Sigmoid colon (tissue), 7 donors: Measurements from ENCODE around the gene HOMER2. TPM values are rescaled to one million over a fixed set of nuclear protein-coding genes. Genes with fewer than 3 reads are reported as not detected.
"Not testable (repeated sequence)": the region's sequence is repeated elsewhere in the genome, so short reads cannot be mapped to it uniquely, and the experiment has no call there.

Experiments used
- DNase-seq: peaks from one replicate; pipeline ENCODE4 v3.0.0-alpha.2; 2019
- H3K27ac ChIP-seq, 4 donors: fragments of 200-600 bp; sonication (generic); one replicate each; pipeline ENCODE4 v1.5.1; 2016 to 2019; ENCODE audit warnings: mild to moderate bottlenecking in 1 of 4
- H3K27me3 ChIP-seq, 3 donors: fragments of 200-600 bp; sonication (generic); one replicate each; pipeline ENCODE4 v1.5.1; 2019; ENCODE audit warnings: mild to moderate bottlenecking in 1 of 3
- H3K36me3 ChIP-seq, 4 donors: fragments of 200-600 bp; sonication (generic); one replicate each; pipeline ENCODE4 v1.5.1; 2016 to 2019
- H3K4me1 ChIP-seq, 4 donors: fragments of 200-600 bp; sonication (generic); one replicate each; pipeline ENCODE4 v1.5.1; 2017 to 2019
- H3K4me3 ChIP-seq, 4 donors: fragments of 200-600 bp; sonication (generic); one replicate each; pipeline ENCODE4 v1.5.1; 2017 to 2019; ENCODE audit warnings: mild to moderate bottlenecking in 2 of 4, moderate library complexity in 1 of 4
- H3K9me3 ChIP-seq, 4 donors: fragments of 200-600 bp in 3 of 4; sonication (generic) in 3 of 4; one replicate each; pipeline versions ENCODE4 v1.5.1 to v1.6.1; 2013 to 2019
- EP300 ChIP-seq, 4 donors: sonication (generic); formaldehyde crosslinking; IDR thresholded peaks; one replicate each; pipeline ENCODE4 v1.6.1; 2017; ENCODE audit warnings: antibody characterized with exemption in 4 of 4
- POLR2A ChIP-seq, 2 donors: fragments of 450-650 bp; IDR thresholded peaks; one replicate each; pipeline ENCODE4 v1.6.1; 2016; ENCODE audit warnings: antibody characterized with exemption in 2 of 2, mild to moderate bottlenecking in 2 of 2, moderate library complexity in 2 of 2
- POLR2AphosphoS5 ChIP-seq, 4 donors: sonication (generic); formaldehyde crosslinking; IDR thresholded peaks; one replicate each; pipeline ENCODE4 v1.6.1; 2017; ENCODE audit warnings: antibody characterized with exemption in 4 of 4
- WGBS, 2 donors: extraction: QIAGEN DNeasy Blood & Tissue Kit; methylation state at CpG; one replicate each; pipeline ENCODE4 v1.1.7; 2013; 5-methylcytosine and 5-hydroxymethylcytosine counted together
- intact Hi-C: fragments of 100-400 bp; cut with DNase I; formaldehyde crosslinking; loops from one replicate; pipeline ENCODE4 v1.15.1; 2023
- polyA plus RNA-seq, 3 donors: library from polyadenylated mRNA; stranded (reverse); fragments of 200-250 nt; gene quantifications; one replicate each; pipeline ENCODE4 v1.2.3, GENCODE V29; 2013
- total RNA-seq, 4 donors: library from RNA; depleted of rRNA; stranded (reverse); fragments of >200 nt; gene quantifications; one replicate each; pipeline ENCODE4 v1.1.0, GENCODE V29; 2016
- TF ChIP-seq, protein P1 (sequence below), 4 experiments: fragments of 450-650 bp in 3 of 4; fragments of 200-600 bp in 1 of 4; IDR thresholded peaks; one replicate each; pipeline ENCODE4 v1.5.1; 2016 to 2019; ENCODE audit warnings: antibody characterized with exemption in 4 of 4, mild to moderate bottlenecking in 3 of 4, moderate library complexity in 2 of 4
- donor health status: healthy with polysubstance abuse.
- donor health status: Bipolar disorder and iron deficiency.
- donor health status: healthy.

HOMER2 gene
- total and polyA plus RNA-seq, 7 donors: under 0.01 to 16.8 (median 7.1) TPM

GRCh38 chr15:82944821-82945220 is 7.7 kb downstream of the HOMER2 start:
- 64 to 79% methylated on average over 5 of the region's 5 CpGs for WGBS, 2 donors
- TF ChIP-seq POLR2A (IDR thresholded peaks at IDR 0.05): no peak
- TF ChIP-seq EP300 (IDR thresholded peaks at IDR 0.05): no peak
- no peak for TF ChIP-seq POLR2AphosphoS5 (IDR thresholded peaks at IDR 0.05)
- TF ChIP-seq, protein P1, sequence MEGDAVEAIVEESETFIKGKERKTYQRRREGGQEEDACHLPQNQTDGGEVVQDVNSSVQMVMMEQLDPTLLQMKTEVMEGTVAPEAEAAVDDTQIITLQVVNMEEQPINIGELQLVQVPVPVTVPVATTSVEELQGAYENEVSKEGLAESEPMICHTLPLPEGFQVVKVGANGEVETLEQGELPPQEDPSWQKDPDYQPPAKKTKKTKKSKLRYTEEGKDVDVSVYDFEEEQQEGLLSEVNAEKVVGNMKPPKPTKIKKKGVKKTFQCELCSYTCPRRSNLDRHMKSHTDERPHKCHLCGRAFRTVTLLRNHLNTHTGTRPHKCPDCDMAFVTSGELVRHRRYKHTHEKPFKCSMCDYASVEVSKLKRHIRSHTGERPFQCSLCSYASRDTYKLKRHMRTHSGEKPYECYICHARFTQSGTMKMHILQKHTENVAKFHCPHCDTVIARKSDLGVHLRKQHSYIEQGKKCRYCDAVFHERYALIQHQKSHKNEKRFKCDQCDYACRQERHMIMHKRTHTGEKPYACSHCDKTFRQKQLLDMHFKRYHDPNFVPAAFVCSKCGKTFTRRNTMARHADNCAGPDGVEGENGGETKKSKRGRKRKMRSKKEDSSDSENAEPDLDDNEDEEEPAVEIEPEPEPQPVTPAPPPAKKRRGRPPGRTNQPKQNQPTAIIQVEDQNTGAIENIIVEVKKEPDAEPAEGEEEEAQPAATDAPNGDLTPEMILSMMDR (IDR thresholded peaks at IDR 0.05): no peak
- Histone ChIP-seq H3K36me3 (no peaks in the 10 kb centered on the region), H3K4me3 (no peak overlapping the region), H3K9me3 (no peaks in the 10 kb centered on the region), H3K4me1 (no peaks in the 10 kb centered on the region), H3K27ac (no peak overlapping the region), H3K27me3 (no peaks in the 10 kb centered on the region)
- intact Hi-C loops: no loop called here
- DNase-seq: no peak

GRCh38 chr15:82944056-82944455 is 8.5 kb downstream of the HOMER2 start:
- TF ChIP-seq, protein P1 (IDR thresholded peaks at IDR 0.05): no peak
- no peak for TF ChIP-seq POLR2A (IDR thresholded peaks at IDR 0.05)
- TF ChIP-seq EP300 (IDR thresholded peaks at IDR 0.05): no peak
- no peak for TF ChIP-seq POLR2AphosphoS5 (IDR thresholded peaks at IDR 0.05)
- intact Hi-C loops: no loop called here
- H3K9me3 ChIP-seq: no peaks in the 10 kb centered on the region
- no peak for DNase-seq
- no peaks in the 10 kb centered on the region for H3K27me3 ChIP-seq
- WGBS, 2 donors: 85 to 86% methylated on average over 5 of the region's 5 CpGs
- no peak overlapping the region for H3K4me3 ChIP-seq
- no peak overlapping the region for H3K27ac ChIP-seq
- H3K36me3 ChIP-seq: no peaks in the 10 kb centered on the region
- no peaks in the 10 kb centered on the region for H3K4me1 ChIP-seq

- WGBS, 2 donors: 74 to 77% methylated on average over 3 of the region's 3 CpGs
- H3K27me3 ChIP-seq: no peaks in the 10 kb centered on the region
- H3K4me1 ChIP-seq: no peaks in the 10 kb centered on the region
- TF ChIP-seq, protein P1 (IDR thresholded peaks at IDR 0.05): no peak
- TF ChIP-seq POLR2A (IDR thresholded peaks at IDR 0.05) (no peak), EP300 (IDR thresholded peaks at IDR 0.05) (no peak), POLR2AphosphoS5 (IDR thresholded peaks at IDR 0.05) (no peak)
- DNase-seq: no peak
- no peak overlapping the region for H3K27ac ChIP-seq
- no peaks in the 10 kb centered on the region for H3K9me3 ChIP-seq
- no peaks in the 10 kb centered on the region for H3K36me3 ChIP-seq
- intact Hi-C loops: no loop called here
- H3K4me3 ChIP-seq: no peak overlapping the region
These were observed 9.3 kb downstream of the HOMER2 start for GRCh38 chr15:82943176-82943575.

- 69 to 82% methylated on average over 8 of the region's 8 CpGs for WGBS, 2 donors
These were observed 9.8 kb downstream of the HOMER2 start for GRCh38 chr15:82942691-82943090.

GRCh38 chr15:82939678-82940077 is 12.8 kb downstream of the HOMER2 start:
- 94 to 95% methylated on average over 6 of the region's 6 CpGs for WGBS, 2 donors
- DNase-seq, H3K36me3 ChIP-seq, H3K27me3 ChIP-seq, H3K9me3 ChIP-seq, H3K4me3 ChIP-seq, intact Hi-C loops, H3K27ac ChIP-seq, H3K4me1 ChIP-seq: not testable (repeated sequence)

More at GRCh38 chr15:82942691-82943090, 9.8 kb downstream of the HOMER2 start:
- no peak overlapping the region for H3K27ac ChIP-seq
- no peaks in the 10 kb centered on the region for H3K27me3 ChIP-seq
- no peaks in the 10 kb centered on the region for H3K4me1 ChIP-seq
- intact Hi-C loops: no loop called here
- no peaks in the 10 kb centered on the region for H3K9me3 ChIP-seq
- no peak overlapping the region for H3K4me3 ChIP-seq
- TF ChIP-seq POLR2A (IDR thresholded peaks at IDR 0.05) (no peak), POLR2AphosphoS5 (IDR thresholded peaks at IDR 0.05) (no peak), EP300 (IDR thresholded peaks at IDR 0.05) (no peak)
- TF ChIP-seq, protein P1 (IDR thresholded peaks at IDR 0.05): no peak
- H3K36me3 ChIP-seq: no peaks in the 10 kb centered on the region
- DNase-seq: no peak
